ENCODE measurements around the gene GADD45A. TPM values are rescaled to one million over a fixed set of nuclear protein-coding genes. Genes with fewer than 3 reads are reported as not detected.

The GADD45A gene
- total and polyA plus RNA-seq, 7 donors, result 16.9 to 60.8 (median 23.6) TPM

DNA sequence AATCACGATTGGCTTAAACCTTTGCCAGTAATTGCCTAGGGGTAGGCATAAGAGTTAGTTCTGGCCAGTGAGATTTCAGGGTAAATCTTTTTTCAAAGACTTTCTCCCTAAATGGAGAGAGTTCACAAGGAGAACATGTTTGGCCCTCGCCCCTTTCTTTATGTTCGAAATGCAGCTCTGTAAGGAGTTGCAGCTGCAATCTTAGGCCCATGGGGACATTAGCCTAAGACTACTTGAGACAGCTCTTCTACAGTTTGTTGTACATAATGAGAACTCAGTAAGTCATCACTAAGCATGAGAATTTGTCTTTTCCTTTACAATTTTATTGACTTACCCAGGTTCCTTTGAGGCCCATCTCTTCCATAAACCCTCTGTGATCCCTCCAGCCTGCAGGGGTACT is 40.4 kb upstream of the GADD45A start:
- Histone ChIP-seq H3K9me3 (no peaks in the 10 kb centered on the region), H3K4me3 (no peak overlapping the region), H3K4me1 (peaks cover 0 to 27% (median 23%) of the 10 kb centered on the region in 4 donors), H3K27ac (no peak overlapping the region), H3K27me3 (no peaks in the 10 kb centered on the region), H3K36me3 (no peaks in the 10 kb centered on the region)
- TF ChIP-seq CTCF (IDR thresholded peaks at IDR 0.05) (no peak), POLR2A (IDR thresholded peaks at IDR 0.05) (no peak), EP300 (IDR thresholded peaks at IDR 0.05) (no peak), POLR2AphosphoS5 (IDR thresholded peaks at IDR 0.05) (no peak)
- no peak for DNase-seq
- 90 to 96% methylated on average over 3 of the region's 3 CpGs for WGBS, 2 donors
- intact Hi-C loops (cut with DNase I), result no loop called here

DNA sequence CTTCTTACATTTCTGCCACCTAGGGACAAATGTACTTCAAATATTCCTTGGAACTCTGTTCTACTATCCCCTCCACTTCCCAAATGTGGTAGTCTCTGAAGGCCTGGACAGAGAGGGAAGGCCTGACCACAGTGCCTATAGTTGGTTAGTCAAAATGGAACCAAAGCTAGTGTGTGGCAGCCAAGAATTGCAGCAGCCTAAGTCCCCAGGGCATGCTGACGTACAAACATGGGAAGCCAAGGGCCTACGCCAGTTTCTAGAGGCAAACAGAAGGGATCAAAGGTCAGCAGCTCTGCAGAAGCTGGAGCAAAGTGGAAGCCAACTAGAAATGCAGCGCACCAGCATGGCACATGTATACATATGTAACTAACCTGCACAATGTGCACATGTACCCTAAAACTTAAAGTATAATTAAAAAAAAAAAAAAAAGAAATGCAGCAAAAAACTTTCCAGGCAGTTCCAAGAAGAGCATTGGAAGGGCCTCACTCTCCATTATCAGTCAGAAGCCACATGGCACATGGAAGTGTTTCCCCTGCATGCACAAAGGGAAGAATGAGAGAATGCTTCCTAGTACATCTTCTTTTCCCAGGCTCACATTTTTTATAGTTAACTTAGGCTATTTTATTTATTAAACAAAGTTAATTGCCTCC is 39.4 kb upstream of the GADD45A start:
- intact Hi-C loops (cut with DNase I), result no loop called here
- H3K27me3 ChIP-seq, result no peaks in the 10 kb centered on the region
- H3K4me3 ChIP-seq, result no peak overlapping the region
- peak overlapping the region in 3 of 4 donors; percentile 50 to 63 (median 51) for H3K27ac ChIP-seq
- whole genome bisulfite sequencing, 2 donors, result 19 to 56% methylated on average over 3 of the region's 3 CpGs
- no peaks in the 10 kb centered on the region for H3K9me3 ChIP-seq
- peak; percentile 72 for DNase-seq
- H3K36me3 ChIP-seq, result no peaks in the 10 kb centered on the region
- TF ChIP-seq POLR2AphosphoS5 (IDR thresholded peaks at IDR 0.05) (peak in 1 of 4 donors; percentile 4), POLR2A (IDR thresholded peaks at IDR 0.05) (no peak), EP300 (IDR thresholded peaks at IDR 0.05) (no peak), CTCF (IDR thresholded peaks at IDR 0.05) (no peak)
- peaks cover 0 to 27% (median 23%) of the 10 kb centered on the region in 4 donors for H3K4me1 ChIP-seq

DNA sequence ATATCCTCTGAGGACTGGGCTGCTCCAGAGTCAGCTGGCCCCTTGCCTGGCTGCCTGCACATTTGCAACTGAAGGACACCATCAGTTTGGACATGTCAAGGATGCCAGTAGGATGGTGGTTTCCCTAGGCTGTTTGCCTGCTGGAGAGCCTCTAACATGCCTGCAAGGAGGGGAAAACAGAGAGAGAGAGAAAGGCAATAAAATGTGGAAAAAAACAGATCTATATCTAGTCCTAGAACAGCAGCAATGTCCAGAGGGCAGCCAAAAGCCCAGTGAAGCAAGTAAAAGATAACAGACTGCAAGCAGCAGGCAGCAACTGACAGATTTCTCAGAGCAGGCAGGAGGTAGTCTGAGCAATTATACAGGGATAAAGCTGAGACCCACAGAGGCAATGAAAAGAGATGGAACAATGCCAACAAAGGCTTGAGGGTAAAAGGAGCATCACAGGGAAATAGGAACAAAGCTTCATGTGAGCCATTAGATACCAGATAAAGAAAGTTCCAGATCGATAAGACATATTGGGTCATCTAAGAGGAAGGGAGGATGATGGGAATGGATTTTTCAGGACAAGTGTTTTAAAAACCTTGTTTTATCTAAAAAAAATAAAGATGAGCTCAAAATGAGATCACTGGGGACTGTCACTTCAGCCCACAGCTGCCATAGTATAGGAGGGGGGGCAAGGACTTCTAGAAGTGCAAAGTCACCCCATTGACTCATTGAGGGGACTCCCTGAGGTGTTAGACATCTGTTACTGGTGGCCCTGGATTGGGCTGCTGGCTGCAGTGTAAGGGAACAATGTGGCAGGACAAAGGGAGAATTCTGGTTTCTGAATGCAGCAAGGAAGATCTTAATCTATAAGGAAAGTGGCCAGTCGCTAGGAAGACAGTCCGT is 38.6 kb upstream of the GADD45A start:
- no peaks in the 10 kb centered on the region for H3K27me3 ChIP-seq
- DNase-seq, result no peak
- 56 to 74% methylated on average over 3 of the region's 3 CpGs for WGBS, 2 donors
- H3K4me3 ChIP-seq, result no peak overlapping the region
- peaks cover 0 to 27% (median 23%) of the 10 kb centered on the region in 4 donors for H3K4me1 ChIP-seq
- H3K36me3 ChIP-seq, result no peaks in the 10 kb centered on the region
- H3K9me3 ChIP-seq, result no peaks in the 10 kb centered on the region
- TF ChIP-seq EP300 (IDR thresholded peaks at IDR 0.05), result no peak
- no peak for TF ChIP-seq POLR2A (IDR thresholded peaks at IDR 0.05)
- TF ChIP-seq CTCF (IDR thresholded peaks at IDR 0.05), result no peak
- TF ChIP-seq POLR2AphosphoS5 (IDR thresholded peaks at IDR 0.05), result no peak
- intact Hi-C loops (cut with DNase I), result no loop called here
- peak overlapping the region; percentile 5 to 63 (median 50) for H3K27ac ChIP-seq

DNA sequence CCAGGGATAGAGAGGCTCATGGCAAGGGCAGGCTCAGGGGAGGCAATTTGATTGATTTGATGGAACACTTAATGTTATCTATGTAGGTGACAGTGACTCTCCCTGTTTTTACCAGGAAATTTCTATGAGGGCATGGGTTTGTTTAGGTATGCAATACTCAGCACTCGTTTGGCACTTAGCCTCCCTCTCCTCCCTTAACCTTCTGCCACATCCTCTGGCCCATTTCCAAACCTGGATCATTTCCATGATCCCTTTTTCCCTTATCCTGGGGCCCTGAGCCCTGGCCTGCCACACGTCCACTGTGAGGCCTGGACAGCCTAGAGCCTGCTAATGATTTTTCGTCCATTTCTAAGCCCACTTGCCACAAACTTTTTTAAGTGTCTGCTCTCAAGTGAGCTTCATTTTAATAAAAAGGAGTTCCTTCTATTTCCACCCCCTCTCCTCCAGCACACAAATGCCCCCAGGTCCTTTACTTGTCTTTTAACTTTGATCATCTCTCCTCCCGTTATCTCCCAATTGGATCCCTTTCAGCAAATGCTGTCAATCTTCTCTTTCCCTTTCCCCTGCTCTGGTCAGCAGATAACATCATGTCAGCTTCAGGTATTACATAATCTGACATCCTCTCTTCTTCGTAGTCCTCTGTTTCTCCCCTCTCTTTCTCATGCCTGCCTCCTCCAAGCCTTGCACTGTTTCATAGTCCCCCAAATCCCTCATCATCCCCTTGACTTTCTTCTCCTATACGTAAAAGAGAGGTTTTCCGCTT is 37.8 kb upstream of the GADD45A start:
- 66 to 74% methylated on average over 7 of the region's 7 CpGs for WGBS, 2 donors
- no peaks in the 10 kb centered on the region for H3K36me3 ChIP-seq
- intact Hi-C loops (cut with DNase I), result no loop called here
- TF ChIP-seq POLR2A (IDR thresholded peaks at IDR 0.05), result no peak
- no peak for TF ChIP-seq EP300 (IDR thresholded peaks at IDR 0.05)
- H3K27me3 ChIP-seq, result no peaks in the 10 kb centered on the region
- no peaks in the 10 kb centered on the region for H3K9me3 ChIP-seq
- no peak for DNase-seq
- H3K27ac ChIP-seq, result peak overlapping the region in 3 of 4 donors; percentile 50 to 63 (median 51)
- H3K4me3 ChIP-seq, result no peak overlapping the region
- H3K4me1 ChIP-seq, result peaks cover 0 to 27% (median 23%) of the 10 kb centered on the region in 4 donors

All from sigmoid colon (tissue), 7 donors.